Esophagus (tissue), 2 donors: Measurements from ENCODE around the gene TFPT. TPM values are rescaled to one million over a fixed set of nuclear protein-coding genes. Genes with fewer than 3 reads are reported as not detected.
A peak's percentile ranks its signal among the peaks of the same experiment; 100 is the strongest.

ENCODE experiments used
- H3K27ac ChIP-seq, 2 donors: one replicate each; pipeline ENCODE4 v1.5.1; 2013; ENCODE audit warnings: low read depth in 2 of 2, mild to moderate bottlenecking in 2 of 2, inconsistent platforms in 1 of 2, low read length in 1 of 2, moderate library complexity in 1 of 2
- H3K27me3 ChIP-seq, 2 donors: one replicate each; pipeline ENCODE4 v1.6.1; 2013; ENCODE audit warnings: low read length in 2 of 2, control low read depth in 1 of 2, mild to moderate bottlenecking in 1 of 2; ENCODE audit not compliant: insufficient read depth in 2 of 2, control insufficient read depth in 1 of 2
- H3K36me3 ChIP-seq, 2 donors: one replicate each; pipeline ENCODE4 v1.6.1; 2013; ENCODE audit warnings: low read length in 1 of 2; ENCODE audit not compliant: control insufficient read depth in 2 of 2, insufficient read depth in 2 of 2
- H3K4me1 ChIP-seq, 2 donors: one replicate each; pipeline ENCODE4 v1.6.1; 2013; ENCODE audit warnings: low read length in 1 of 2; ENCODE audit not compliant: control insufficient read depth in 2 of 2, insufficient read depth in 2 of 2
- H3K4me3 ChIP-seq, 2 donors: one replicate each; pipeline ENCODE4 v1.5.1; 2013; ENCODE audit warnings: low read length in 2 of 2, mild to moderate bottlenecking in 2 of 2, low read depth in 1 of 2, moderate library complexity in 1 of 2
- H3K9me3 ChIP-seq, 2 donors: one replicate each; pipeline ENCODE4 v1.6.1; 2013; ENCODE audit warnings: mild to moderate bottlenecking in 2 of 2, low read depth in 1 of 2, low read length in 1 of 2, moderate library complexity in 1 of 2; ENCODE audit not compliant: control insufficient read depth in 2 of 2, insufficient read depth in 1 of 2
- WGBS, 2 donors: extraction: QIAGEN DNeasy Blood & Tissue Kit; methylation state at CpG; one replicate each; pipeline ENCODE4 v1.1.7; 2013; 5-methylcytosine and 5-hydroxymethylcytosine counted together
- polyA plus RNA-seq, 2 donors: library from polyadenylated mRNA; stranded (reverse); fragments of 200-250 nt; gene quantifications; one replicate each; pipeline ENCODE4 v1.2.3, GENCODE V29; 2013
- donor health status: healthy with polysubstance abuse.
- donor health status: Bipolar disorder and iron deficiency.

Gene TFPT
- polyA plus RNA-seq, 2 donors: 11.8 to 13.2 TPM

- peaks cover 44 to 72% of the 10 kb centered on the region in 2 donors for H3K36me3 ChIP-seq
- H3K4me3 ChIP-seq: no peak overlapping the region
- no peaks in the 10 kb centered on the region for H3K4me1 ChIP-seq
- 87 to 88% methylated on average over 9 of the region's 9 CpGs for WGBS, 2 donors
- no peaks in the 10 kb centered on the region for H3K9me3 ChIP-seq
- H3K27ac ChIP-seq: no peak overlapping the region
- no peaks in the 10 kb centered on the region for H3K27me3 ChIP-seq
These were observed 10.3 kb upstream of the TFPT start for GRCh38 chr19:54125713-54126112.

GRCh38 chr19:54124393-54124792 is 8.9 kb upstream of the TFPT start:
- H3K27ac ChIP-seq: no peak overlapping the region
- WGBS, 2 donors: 92% methylated on average over 19 of the region's 19 CpGs
- H3K4me3 ChIP-seq: no peak overlapping the region
- H3K27me3 ChIP-seq: no peaks in the 10 kb centered on the region
- no peaks in the 10 kb centered on the region for H3K9me3 ChIP-seq
- H3K36me3 ChIP-seq: peaks cover 38 to 68% of the 10 kb centered on the region in 2 donors
- no peaks in the 10 kb centered on the region for H3K4me1 ChIP-seq

DNA sequence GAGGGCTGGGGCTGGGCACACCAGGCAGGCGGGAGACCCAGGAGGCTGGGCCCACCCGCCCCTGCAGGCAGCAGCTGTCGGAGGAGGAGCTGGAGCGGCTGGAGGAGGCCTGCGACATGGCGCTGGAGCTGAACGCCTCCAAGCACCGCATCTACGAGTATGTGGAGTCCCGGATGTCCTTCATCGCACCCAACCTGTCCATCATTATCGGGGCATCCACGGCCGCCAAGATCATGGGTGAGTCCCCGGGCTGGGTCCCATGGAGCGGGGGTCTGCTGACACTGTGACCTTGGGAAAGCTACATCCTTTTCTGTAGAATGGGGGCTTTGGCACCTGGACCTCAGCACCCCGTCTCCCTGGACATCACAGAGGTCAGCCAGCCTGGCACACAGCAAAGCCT is 8.2 kb upstream of the TFPT start:
- H3K36me3 ChIP-seq: peaks cover 33 to 61% of the 10 kb centered on the region in 2 donors
- WGBS, 2 donors: 91 to 95% methylated on average over 14 to 17 of the region's 17 CpGs
- no peak overlapping the region for H3K4me3 ChIP-seq
- no peak overlapping the region for H3K27ac ChIP-seq
- H3K9me3 ChIP-seq: no peaks in the 10 kb centered on the region
- H3K4me1 ChIP-seq: no peaks in the 10 kb centered on the region
- no peaks in the 10 kb centered on the region for H3K27me3 ChIP-seq

- Histone ChIP-seq H3K9me3 (no peaks in the 10 kb centered on the region), H3K27me3 (no peaks in the 10 kb centered on the region), H3K27ac (no peak overlapping the region), H3K4me1 (peaks cover 4% of the 10 kb centered on the region in 2 donors), H3K4me3 (no peak overlapping the region), H3K36me3 (peaks cover 18 to 54% of the 10 kb centered on the region in 2 donors)
- 90 to 91% methylated on average over 10 of the region's 10 CpGs for WGBS, 2 donors
These were observed 5.8 kb upstream of the TFPT start for GRCh38 chr19:54121259-54121658.

DNA sequence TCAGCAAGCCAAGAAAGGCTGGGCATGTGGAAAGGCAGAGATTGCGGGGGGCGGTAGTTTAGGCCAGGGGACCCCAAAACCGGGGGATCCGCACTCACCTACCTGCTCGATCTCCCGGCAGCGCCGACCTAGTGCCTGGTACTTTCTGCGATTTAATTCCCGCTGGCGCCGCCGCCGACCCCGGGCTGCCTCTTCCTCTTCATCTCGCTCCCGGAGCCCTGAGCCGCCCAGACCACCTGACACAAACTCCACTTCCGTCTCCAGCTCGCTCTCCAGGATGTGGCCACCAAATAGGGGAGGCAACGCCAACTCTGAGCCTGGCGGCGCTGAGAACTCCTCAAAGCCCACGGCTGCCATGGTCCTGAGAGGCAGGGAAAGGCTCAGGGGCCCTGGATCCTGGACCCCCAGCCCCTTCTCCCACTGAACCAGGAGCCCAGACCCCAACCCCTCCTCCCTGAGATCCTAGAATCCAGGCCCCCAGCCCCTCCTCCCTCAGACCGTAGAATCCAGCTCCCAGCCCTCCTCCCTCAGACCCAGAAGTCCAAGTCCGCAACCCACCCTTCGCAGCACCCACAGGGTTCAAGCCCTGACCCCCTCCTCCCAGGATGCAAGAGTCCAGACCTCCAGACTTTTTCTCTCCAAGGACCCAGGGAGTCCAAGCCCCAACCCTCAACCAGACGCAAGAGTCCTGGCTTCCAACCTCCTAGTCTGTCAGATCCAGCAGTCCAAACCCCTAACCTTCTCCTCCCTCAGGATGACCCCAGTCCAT is 933 bp downstream of the TFPT start:
- Histone ChIP-seq H3K4me1 (peaks cover 7 to 14% of the 10 kb centered on the region in 2 donors), H3K4me3 (peak overlapping the region; percentile 73 to 90), H3K9me3 (no peaks in the 10 kb centered on the region), H3K27ac (peak overlapping the region; percentile 92 to 98), H3K27me3 (no peaks in the 10 kb centered on the region), H3K36me3 (peaks cover 0 to 23% of the 10 kb centered on the region in 2 donors)
- WGBS, 2 donors: 21 to 22% methylated on average over 28 of the region's 28 CpGs

GRCh38 chr19:54109651-54110050 is 5.8 kb downstream of the TFPT start:
- WGBS, 2 donors: 74 to 78% methylated on average over 6 of the region's 6 CpGs
- Histone ChIP-seq H3K4me1 (peaks cover 3 to 8% of the 10 kb centered on the region in 2 donors), H3K9me3 (no peaks in the 10 kb centered on the region), H3K36me3 (peaks cover 4 to 48% of the 10 kb centered on the region in 2 donors), H3K27me3 (no peaks in the 10 kb centered on the region), H3K27ac (no peak overlapping the region), H3K4me3 (no peak overlapping the region)

DNA sequence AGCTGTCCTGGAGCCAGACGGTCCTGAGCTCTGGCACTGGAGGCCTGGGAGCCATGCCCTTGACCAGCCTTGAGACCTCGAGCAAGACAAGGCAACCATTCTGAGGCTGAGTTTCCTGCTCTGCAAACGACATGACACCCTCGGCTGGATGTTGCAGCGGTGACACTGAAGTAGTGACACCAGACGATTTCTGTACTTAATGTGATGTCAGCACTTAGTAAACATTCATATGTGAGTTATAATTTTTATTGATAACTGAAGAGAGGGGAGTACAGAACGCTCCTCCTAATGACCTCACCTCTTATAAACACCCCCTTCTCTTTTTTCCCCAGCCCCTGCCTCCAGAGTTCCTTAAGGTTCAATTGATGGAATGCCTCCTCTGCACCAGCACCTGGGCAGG is 7.0 kb downstream of the TFPT start:
- no peaks in the 10 kb centered on the region for H3K27me3 ChIP-seq
- no peaks in the 10 kb centered on the region for H3K9me3 ChIP-seq
- WGBS, 2 donors: 75 to 81% methylated on average over 7 of the region's 7 CpGs
- peaks cover 4 to 45% of the 10 kb centered on the region in 2 donors for H3K36me3 ChIP-seq
- no peak overlapping the region for H3K27ac ChIP-seq
- H3K4me3 ChIP-seq: no peak overlapping the region
- no peaks in the 10 kb centered on the region for H3K4me1 ChIP-seq

DNA sequence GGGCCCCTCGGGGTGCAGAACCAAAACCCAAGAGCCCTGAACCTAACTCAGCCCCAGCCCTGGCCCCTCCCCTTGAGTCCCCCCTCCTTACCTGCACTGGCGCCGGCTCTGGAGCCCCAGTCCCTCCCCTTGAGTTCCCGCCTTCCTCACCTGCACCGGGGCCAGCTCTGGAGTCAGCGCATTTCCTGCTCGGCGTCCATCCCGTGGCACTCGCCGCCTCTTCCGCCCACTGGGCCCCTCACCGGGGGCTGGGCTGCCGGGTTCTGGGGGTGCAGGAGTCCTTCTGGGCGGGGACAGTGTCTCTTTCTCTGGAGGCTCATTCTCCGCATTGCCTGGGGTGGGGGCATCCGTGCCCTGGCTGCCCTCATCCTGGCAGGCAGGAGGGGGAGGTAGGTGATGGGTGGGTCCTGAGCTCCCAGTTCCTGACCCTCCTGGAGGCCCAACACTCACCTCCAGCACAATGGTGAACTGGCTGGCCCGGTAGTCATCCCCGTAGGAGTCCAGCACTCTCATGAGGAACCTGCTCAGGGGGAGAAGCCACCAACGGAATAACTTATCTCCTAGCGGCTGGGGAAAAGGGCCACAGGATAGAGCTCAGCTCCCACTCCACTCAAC is 7.5 kb downstream of the TFPT start:
- H3K27ac ChIP-seq: no peak overlapping the region
- no peaks in the 10 kb centered on the region for H3K4me1 ChIP-seq
- peaks cover 4 to 45% of the 10 kb centered on the region in 2 donors for H3K36me3 ChIP-seq
- 79 to 82% methylated on average over 19 to 21 of the region's 21 CpGs for WGBS, 2 donors
- no peaks in the 10 kb centered on the region for H3K27me3 ChIP-seq
- H3K4me3 ChIP-seq: no peak overlapping the region
- H3K9me3 ChIP-seq: no peaks in the 10 kb centered on the region

DNA sequence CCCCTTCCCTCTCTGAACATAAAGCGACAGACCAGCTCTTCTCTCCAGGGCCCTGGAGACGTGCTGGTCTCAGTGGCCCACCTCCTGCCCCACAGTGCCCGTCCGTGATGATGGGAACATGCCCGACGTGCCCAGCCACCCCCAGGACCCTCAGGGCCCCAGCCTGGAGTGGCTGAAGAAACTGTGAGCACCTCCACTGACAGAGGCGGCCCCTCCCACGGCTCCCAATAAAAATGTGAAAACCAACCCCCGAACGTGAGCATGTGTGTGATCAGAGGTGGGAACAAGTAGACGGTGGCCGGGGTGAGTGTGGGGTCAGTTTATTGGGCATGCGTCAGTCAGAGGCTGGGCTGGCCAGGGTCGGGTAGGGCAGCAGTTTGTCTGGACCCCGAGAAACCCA is 8.7 kb downstream of the TFPT start:
- Histone ChIP-seq H3K4me1 (no peaks in the 10 kb centered on the region), H3K36me3 (peaks cover 4 to 45% of the 10 kb centered on the region in 2 donors), H3K27me3 (no peaks in the 10 kb centered on the region), H3K9me3 (no peaks in the 10 kb centered on the region), H3K27ac (no peak overlapping the region), H3K4me3 (no peak overlapping the region)
- WGBS, 2 donors: 84% methylated on average over 15 of the region's 15 CpGs

GRCh38 chr19:54105796-54106195 is 9.7 kb downstream of the TFPT start:
- H3K4me1 ChIP-seq: no peaks in the 10 kb centered on the region
- no peak overlapping the region for H3K4me3 ChIP-seq
- no peaks in the 10 kb centered on the region for H3K27me3 ChIP-seq
- peaks cover 4 to 43% of the 10 kb centered on the region in 2 donors for H3K36me3 ChIP-seq
- H3K9me3 ChIP-seq: no peaks in the 10 kb centered on the region
- 91 to 94% methylated on average over 10 of the region's 10 CpGs for WGBS, 2 donors
- H3K27ac ChIP-seq: no peak overlapping the region
